Mesothelial cell of epicardium (in vitro differentiated cells): ENCODE data around the gene SETBP1. TPM values are rescaled to one million over a fixed set of nuclear protein-coding genes. Genes with fewer than 3 reads are reported as not detected.

Source experiments
- DNase-seq, 2 experiments: peaks; one replicate each; pipeline ENCODE4 v3.0.0; 2021; ENCODE audit warnings: low spot score in 2 of 2; ENCODE audit not compliant: unreplicated experiment in 2 of 2
- H3K27ac Mint-ChIP-seq: 2 replicates; pipeline ENCODE4 v1.8.0; 2021; ENCODE audit warnings: mixed read lengths
- H3K27me3 Mint-ChIP-seq: 2 replicates; pipeline ENCODE4 v1.8.0; 2021; ENCODE audit warnings: low read depth, mixed read lengths
- H3K36me3 Mint-ChIP-seq: 2 replicates; pipeline ENCODE4 v1.8.0; 2021; ENCODE audit warnings: mixed read lengths
- H3K4me1 Mint-ChIP-seq: 2 replicates; pipeline ENCODE4 v1.8.0; 2021; ENCODE audit warnings: mixed read lengths
- H3K4me3 Mint-ChIP-seq: 2 replicates; pipeline ENCODE4 v1.8.0; 2021; ENCODE audit warnings: mild to moderate bottlenecking, moderate library complexity, mixed read lengths
- H3K9me3 Mint-ChIP-seq: 2 replicates; pipeline ENCODE4 v1.8.0; 2021; ENCODE audit warnings: mixed read lengths
- total RNA-seq: library from RNA; stranded (reverse); gene quantifications from 3 replicates; pipeline ENCODE4 v1.2.1, GENCODE V29; 2021
- TF ChIP-seq, protein P1 (sequence below): fragments of 200-600 bp; sonication (generic); IDR thresholded peaks from one replicate; pipeline ENCODE4 v1.5.0; 2021; ENCODE audit warnings: antibody characterized with exemption; ENCODE audit not compliant: unreplicated experiment

Gene SETBP1
- total RNA-seq, 1 donor from 2014 or later = 47.7 TPM

DNA sequence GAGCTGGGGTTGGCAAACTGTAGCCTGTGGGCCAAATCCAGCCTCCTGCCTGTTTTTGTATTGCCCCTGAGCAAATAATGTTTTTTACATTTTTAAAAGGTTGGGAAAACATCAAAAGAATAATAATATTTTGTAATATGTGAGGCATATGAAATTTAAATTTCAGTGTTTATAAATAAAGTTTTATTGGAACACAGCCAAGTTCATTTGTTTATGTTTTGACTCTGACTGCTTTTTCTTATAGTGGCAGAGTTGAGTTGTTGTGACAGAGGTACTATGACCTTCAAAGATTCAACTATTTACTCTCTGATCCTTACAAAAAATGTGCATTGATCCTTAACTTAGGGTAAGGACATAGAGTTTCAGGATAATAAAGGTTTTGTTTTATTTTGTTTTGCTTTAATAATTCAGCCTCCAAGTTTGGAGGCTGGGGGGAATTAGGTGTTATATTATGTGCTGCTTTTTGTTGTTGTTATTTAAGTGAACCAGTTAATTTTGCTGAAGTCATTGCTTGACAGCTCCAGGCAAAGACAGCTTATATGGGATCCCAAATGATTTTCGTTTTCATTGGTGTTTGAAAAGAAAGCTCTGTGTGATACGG lies 24.5 kb downstream of the SETBP1 start:
- H3K4me3 Mint-ChIP-seq = no peak overlapping the region
- peaks cover 32% of the 10 kb centered on the region for H3K36me3 Mint-ChIP-seq
- no peak overlapping the region for H3K27ac Mint-ChIP-seq
- no peaks in the 10 kb centered on the region for H3K27me3 Mint-ChIP-seq
- TF ChIP-seq, protein P1, sequence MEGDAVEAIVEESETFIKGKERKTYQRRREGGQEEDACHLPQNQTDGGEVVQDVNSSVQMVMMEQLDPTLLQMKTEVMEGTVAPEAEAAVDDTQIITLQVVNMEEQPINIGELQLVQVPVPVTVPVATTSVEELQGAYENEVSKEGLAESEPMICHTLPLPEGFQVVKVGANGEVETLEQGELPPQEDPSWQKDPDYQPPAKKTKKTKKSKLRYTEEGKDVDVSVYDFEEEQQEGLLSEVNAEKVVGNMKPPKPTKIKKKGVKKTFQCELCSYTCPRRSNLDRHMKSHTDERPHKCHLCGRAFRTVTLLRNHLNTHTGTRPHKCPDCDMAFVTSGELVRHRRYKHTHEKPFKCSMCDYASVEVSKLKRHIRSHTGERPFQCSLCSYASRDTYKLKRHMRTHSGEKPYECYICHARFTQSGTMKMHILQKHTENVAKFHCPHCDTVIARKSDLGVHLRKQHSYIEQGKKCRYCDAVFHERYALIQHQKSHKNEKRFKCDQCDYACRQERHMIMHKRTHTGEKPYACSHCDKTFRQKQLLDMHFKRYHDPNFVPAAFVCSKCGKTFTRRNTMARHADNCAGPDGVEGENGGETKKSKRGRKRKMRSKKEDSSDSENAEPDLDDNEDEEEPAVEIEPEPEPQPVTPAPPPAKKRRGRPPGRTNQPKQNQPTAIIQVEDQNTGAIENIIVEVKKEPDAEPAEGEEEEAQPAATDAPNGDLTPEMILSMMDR = no peak
- peaks cover 4% of the 10 kb centered on the region for H3K9me3 Mint-ChIP-seq
- DNase-seq = no peak
- H3K4me1 Mint-ChIP-seq = peaks cover 19% of the 10 kb centered on the region

DNA sequence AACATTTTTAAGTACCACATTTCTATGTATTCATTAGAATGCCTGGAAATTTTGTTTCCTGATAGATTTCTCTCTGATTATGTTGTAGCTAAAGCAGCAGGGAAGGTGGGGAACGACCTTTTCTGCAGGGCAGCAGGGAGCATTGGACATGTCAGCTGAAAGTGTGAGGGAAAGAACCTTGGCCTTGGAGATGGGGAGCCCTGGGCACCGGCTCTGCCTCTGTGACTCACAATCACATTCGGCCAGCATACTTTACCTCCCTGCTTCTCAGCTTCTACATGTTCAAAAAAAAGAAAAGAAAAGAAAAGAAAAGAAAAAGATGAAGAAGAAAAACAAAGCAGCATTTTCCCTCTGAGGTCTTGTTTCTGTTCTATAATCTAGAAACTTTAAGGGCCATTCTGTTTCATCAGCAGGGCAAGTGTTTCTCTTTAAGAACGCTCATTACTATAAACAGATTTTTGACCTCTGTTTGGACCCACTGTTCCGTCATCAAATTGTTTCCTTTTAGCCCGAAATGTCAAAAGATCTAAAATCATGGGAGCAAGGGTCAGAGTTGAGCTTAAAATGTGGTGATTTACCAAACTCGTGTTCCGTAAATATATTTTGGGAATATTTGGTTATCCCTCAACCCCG lies 27.9 kb downstream of the SETBP1 start:
- Mint-ChIP-seq H3K27me3 (no peaks in the 10 kb centered on the region), H3K4me1 (peaks cover 8% of the 10 kb centered on the region), H3K9me3 (peaks cover 6% of the 10 kb centered on the region), H3K36me3 (peaks cover 31% of the 10 kb centered on the region), H3K4me3 (no peak overlapping the region), H3K27ac (no peak overlapping the region)
- TF ChIP-seq, protein P1 = no peak
- no peak for DNase-seq

- DNase-seq = no peak
- Mint-ChIP-seq H3K27me3 (no peaks in the 10 kb centered on the region), H3K36me3 (peaks cover 37% of the 10 kb centered on the region), H3K4me1 (peaks cover 8% of the 10 kb centered on the region), H3K4me3 (no peak overlapping the region), H3K9me3 (peaks cover 13% of the 10 kb centered on the region), H3K27ac (no peak overlapping the region)
- TF ChIP-seq, protein P1 = no peak
These were observed 28.8 kb downstream of the SETBP1 start for GRCh38 chr18:44709307-44710126.

DNA sequence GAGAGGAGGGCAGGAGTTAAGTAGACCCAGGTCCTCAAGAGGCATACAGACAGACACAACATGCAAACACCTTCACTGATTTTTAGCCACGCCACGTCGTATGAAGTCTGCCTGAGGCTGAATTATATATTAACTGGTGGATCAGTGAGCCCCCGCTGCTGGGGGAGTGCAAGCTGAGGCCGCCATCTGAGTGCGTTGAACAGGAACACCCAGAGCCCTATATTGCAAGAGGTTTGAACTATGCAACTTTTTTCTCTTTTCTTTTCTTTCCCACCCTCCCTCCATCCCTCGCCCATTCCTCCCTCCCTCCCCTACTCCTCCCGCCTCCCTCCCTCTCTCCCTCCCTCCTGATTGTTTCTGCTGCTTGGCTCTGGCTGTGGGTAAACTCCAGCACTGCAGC lies 30.2 kb downstream of the SETBP1 start:
- Mint-ChIP-seq H3K36me3 (peaks cover 38% of the 10 kb centered on the region), H3K27me3 (no peaks in the 10 kb centered on the region), H3K4me3 (no peak overlapping the region), H3K27ac (no peak overlapping the region), H3K9me3 (peaks cover 14% of the 10 kb centered on the region), H3K4me1 (peaks cover 18% of the 10 kb centered on the region)
- DNase-seq = no peak
- TF ChIP-seq, protein P1 = no peak

DNA sequence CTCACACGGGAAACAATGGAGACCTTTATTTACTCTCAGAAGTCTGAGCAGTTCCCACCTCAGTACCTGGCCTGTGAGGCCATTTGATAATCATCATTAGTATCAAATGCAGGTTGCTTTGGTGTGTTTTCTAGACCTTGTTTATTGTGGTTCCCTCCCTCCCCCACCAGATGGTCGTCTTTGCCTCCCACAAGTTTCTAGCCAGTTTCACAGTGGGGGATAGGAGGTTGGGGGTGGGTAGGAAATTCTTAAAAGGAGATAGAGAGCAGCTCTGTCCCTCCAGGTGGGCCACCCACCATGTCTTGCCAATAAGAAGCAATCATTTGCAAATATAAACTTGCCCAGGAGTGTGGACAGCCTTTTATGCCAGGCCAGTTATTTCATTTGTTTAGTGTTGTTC lies 31.3 kb downstream of the SETBP1 start:
- peaks cover 10% of the 10 kb centered on the region for H3K9me3 Mint-ChIP-seq

More for the DNA sequence above, 31.3 kb downstream of the SETBP1 start:
- Mint-ChIP-seq H3K27me3 (no peaks in the 10 kb centered on the region), H3K4me3 (no peak overlapping the region), H3K4me1 (peaks cover 18% of the 10 kb centered on the region), H3K27ac (no peak overlapping the region), H3K36me3 (peaks cover 35% of the 10 kb centered on the region)
- DNase-seq = no peak
- TF ChIP-seq, protein P1 = no peak
